Lower lobe of right lung (tissue), 2 donors: ENCODE data around the gene ADGRL2. TPM values are rescaled to one million over a fixed set of nuclear protein-coding genes. Genes with fewer than 3 reads are reported as not detected.
A peak's percentile ranks its signal among the peaks of the same experiment; 100 is the strongest.

Experiments
- ATAC-seq, 2 donors: fragments of 200-7000 bp; cut with Tn5 transposase; one replicate each; pipeline ENCODE4 v1.9.1; 2020 to 2022; ENCODE audit warnings: mild to moderate bottlenecking in 2 of 2, moderate library complexity in 2 of 2
- DNase-seq: peaks from one replicate; pipeline ENCODE4 v3.0.0-alpha.2; 2020
- H3K27ac ChIP-seq: fragments of 200-600 bp; one replicate; pipeline ENCODE4 v1.8.0; 2022
- H3K27me3 ChIP-seq: fragments of 200-600 bp; one replicate; pipeline ENCODE4 v1.8.0; 2022; ENCODE audit warnings: low read depth
- H3K36me3 ChIP-seq: fragments of 200-600 bp; one replicate; pipeline ENCODE4 v1.8.0; 2022; ENCODE audit warnings: mild to moderate bottlenecking
- H3K4me1 ChIP-seq: fragments of 200-600 bp; one replicate; pipeline ENCODE4 v1.8.0; 2022
- H3K4me3 ChIP-seq: fragments of 200-600 bp; one replicate; pipeline ENCODE4 v1.8.0; 2022; ENCODE audit warnings: mild to moderate bottlenecking
- H3K9me3 ChIP-seq: fragments of 200-600 bp; one replicate; pipeline ENCODE4 v1.8.0; 2022
- intact Hi-C: fragments of 100-400 bp; cut with DNase I; formaldehyde crosslinking; loops from one replicate; pipeline ENCODE4 v1.11.0; 2022
- total RNA-seq: library from RNA; stranded (reverse); fragmentation: NEBNext Ultra II Directional; extraction: Animal tissue kit (Norgen Biotek cat#: 25700); gene quantifications from one replicate; pipeline ENCODE4 v1.2.1, GENCODE V29; 2021
- TF ChIP-seq, protein P1 (sequence below): fragments of 200-600 bp; IDR thresholded peaks from one replicate; pipeline ENCODE4 v1.8.0; 2022; ENCODE audit warnings: antibody characterized with exemption, mild to moderate bottlenecking
- donor health status: DM: no; HTN: yes; CAD: no; lungs with severe emphysema.

Gene ADGRL2
- total RNA-seq, 1 donor from 2014 or later, result 97.9 TPM

DNA sequence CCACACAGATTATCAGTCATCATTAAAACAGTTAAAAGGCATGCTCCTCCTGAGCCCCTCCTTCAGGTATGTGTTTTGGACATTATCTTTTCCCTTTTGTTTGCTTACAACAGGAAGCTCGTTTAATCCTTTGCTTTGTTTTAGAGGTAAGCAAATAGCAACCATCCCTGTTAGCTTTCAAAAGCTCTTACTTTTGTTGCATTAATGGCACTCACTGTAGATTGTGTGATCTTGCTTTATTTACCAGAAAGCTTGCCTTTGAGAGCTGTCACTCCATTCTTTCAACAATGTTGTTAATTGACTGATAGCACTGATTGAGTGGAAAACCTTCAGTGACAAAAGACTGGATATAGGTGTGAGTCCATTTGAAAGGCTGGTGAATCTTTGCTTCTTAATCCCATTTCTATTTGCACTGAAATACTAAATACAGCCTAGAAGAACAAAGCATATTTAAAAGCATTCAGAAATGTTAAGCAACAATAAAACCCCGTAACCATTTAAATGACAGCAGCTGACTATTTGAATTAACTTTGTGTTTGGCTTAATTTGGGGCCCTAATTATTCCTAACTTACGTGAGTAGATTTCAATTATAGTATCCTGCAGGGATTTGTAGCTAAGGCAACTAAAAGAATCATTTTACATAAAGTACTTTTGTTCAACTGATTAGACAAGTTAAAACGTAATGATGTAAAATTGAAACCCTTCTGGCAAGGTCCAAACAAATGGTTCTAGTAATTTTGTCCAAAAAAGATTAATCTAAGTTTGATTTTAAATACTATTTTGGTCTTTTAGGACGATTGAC lies 48.3 kb downstream of the ADGRL2 start:
- H3K9me3 ChIP-seq, result no peaks in the 10 kb centered on the region
- intact Hi-C loops, result no loop called here
- no peak overlapping the region for H3K4me3 ChIP-seq
- TF ChIP-seq, protein P1, sequence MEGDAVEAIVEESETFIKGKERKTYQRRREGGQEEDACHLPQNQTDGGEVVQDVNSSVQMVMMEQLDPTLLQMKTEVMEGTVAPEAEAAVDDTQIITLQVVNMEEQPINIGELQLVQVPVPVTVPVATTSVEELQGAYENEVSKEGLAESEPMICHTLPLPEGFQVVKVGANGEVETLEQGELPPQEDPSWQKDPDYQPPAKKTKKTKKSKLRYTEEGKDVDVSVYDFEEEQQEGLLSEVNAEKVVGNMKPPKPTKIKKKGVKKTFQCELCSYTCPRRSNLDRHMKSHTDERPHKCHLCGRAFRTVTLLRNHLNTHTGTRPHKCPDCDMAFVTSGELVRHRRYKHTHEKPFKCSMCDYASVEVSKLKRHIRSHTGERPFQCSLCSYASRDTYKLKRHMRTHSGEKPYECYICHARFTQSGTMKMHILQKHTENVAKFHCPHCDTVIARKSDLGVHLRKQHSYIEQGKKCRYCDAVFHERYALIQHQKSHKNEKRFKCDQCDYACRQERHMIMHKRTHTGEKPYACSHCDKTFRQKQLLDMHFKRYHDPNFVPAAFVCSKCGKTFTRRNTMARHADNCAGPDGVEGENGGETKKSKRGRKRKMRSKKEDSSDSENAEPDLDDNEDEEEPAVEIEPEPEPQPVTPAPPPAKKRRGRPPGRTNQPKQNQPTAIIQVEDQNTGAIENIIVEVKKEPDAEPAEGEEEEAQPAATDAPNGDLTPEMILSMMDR, result no peak
- H3K4me1 ChIP-seq, result peaks cover 7% of the 10 kb centered on the region
- DNase-seq (no peak), ATAC-seq (peak in 1 of 2 donors; percentile 88)
- H3K27ac ChIP-seq, result no peak overlapping the region
- no peaks in the 10 kb centered on the region for H3K36me3 ChIP-seq
- no peaks in the 10 kb centered on the region for H3K27me3 ChIP-seq

DNA sequence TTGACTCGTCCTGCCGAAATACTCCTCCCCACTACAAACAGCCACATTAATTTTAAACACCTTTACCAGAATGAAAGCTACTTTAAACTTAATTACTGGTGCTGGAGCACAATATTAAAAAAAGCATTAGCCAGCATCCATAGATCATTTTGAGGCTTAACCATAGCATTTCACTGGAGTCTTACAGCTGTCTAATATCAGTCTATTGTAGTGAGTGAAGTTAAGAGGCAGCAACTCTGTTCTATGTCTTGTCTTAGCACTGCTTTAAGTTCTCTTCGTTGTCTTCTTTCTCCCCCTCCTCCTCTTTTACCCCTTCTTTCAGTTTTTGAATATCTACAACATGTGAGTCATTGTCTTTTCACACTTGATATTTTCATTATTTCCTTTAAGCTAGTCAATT lies 49.3 kb downstream of the ADGRL2 start:
- no peaks in the 10 kb centered on the region for H3K36me3 ChIP-seq

DNA sequence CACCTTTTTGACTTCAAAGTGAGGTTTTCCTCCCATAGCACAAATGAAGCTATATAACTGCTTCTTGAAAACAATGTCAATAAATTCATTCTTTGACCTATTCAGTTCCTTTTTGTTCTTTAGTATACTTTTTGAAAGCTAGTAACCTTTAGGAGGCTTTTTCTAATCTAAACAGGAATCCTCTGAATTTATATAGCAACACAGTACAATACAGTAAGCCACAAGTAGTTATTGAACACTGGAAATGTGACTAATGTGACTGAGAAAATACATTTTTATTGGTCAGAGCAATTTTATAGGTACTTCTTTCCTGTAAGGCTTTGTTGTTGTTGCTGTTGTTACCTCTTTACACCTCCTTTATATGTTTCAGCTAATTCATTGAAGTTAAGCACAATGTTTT lies 49.8 kb downstream of the ADGRL2 start:
- intact Hi-C loops, result no loop called here
- peaks cover 7% of the 10 kb centered on the region for H3K4me1 ChIP-seq
- H3K27me3 ChIP-seq, result no peaks in the 10 kb centered on the region
- H3K36me3 ChIP-seq, result no peaks in the 10 kb centered on the region
- DNase-seq (no peak), ATAC-seq (no peak)
- H3K4me3 ChIP-seq, result no peak overlapping the region
- TF ChIP-seq, protein P1, result no peak
- H3K9me3 ChIP-seq, result no peaks in the 10 kb centered on the region
- no peak overlapping the region for H3K27ac ChIP-seq

More for the DNA sequence above, 49.3 kb downstream of the ADGRL2 start:
- Histone ChIP-seq H3K27me3 (no peaks in the 10 kb centered on the region), H3K4me1 (peaks cover 7% of the 10 kb centered on the region), H3K4me3 (no peak overlapping the region), H3K27ac (no peak overlapping the region), H3K9me3 (no peaks in the 10 kb centered on the region)
- intact Hi-C loops, result no loop called here
- DNase-seq, result no peak
- ATAC-seq, result no peak
- TF ChIP-seq, protein P1, result no peak

DNA sequence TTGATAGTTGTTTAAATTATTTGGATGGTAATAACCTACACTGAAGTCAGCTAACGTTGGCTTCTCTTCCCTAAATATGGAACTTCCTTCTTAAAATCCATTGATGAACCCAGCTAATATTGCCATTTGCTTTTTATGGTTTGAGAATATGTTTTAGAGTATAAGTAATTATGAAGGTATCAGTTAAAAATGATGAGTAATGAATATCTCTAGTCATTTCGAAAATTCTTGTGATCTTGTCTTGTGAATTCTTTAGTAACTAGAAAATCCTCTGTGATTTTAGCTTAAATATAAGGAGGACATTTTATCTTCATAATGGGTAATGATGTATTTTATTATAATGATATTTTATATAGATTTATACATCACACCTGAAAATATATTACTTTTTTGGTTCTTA lies 50.5 kb downstream of the ADGRL2 start:
- Histone ChIP-seq H3K27me3 (no peaks in the 10 kb centered on the region), H3K4me3 (no peak overlapping the region), H3K27ac (no peak overlapping the region), H3K36me3 (no peaks in the 10 kb centered on the region), H3K9me3 (no peaks in the 10 kb centered on the region), H3K4me1 (peaks cover 7% of the 10 kb centered on the region)
- intact Hi-C loops, result no loop called here
- DNase-seq, result no peak
- ATAC-seq, result no peak
- TF ChIP-seq, protein P1, result no peak

DNA sequence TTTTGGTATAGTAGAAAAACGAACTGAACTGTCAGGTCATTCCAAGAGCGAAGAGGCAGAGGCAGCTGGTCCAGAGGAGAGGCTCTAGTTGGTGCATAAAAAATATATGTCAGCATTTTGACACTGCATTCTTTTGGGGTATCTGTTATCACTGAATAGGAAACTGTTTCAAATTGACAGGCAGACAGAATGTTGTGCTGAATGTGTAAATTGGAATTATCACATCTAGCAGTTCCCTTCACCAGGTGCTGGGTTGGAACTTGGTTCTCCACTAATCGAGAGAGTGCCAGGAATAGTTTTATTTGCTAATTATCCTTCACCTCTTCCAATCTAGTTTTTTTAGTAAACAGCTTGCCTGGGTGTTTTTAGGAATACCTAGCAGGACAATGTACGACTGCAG lies 52.2 kb downstream of the ADGRL2 start:
- no peak for ATAC-seq
- H3K4me1 ChIP-seq, result peaks cover 7% of the 10 kb centered on the region
- H3K9me3 ChIP-seq, result no peaks in the 10 kb centered on the region
- H3K36me3 ChIP-seq, result no peaks in the 10 kb centered on the region
- DNase-seq, result no peak
- TF ChIP-seq, protein P1, result no peak
- H3K4me3 ChIP-seq, result no peak overlapping the region
- no peak overlapping the region for H3K27ac ChIP-seq
- intact Hi-C loops, result no loop called here
- H3K27me3 ChIP-seq, result no peaks in the 10 kb centered on the region
